OCI-LY7 (cell line): ENCODE results near the gene ZRSR2. TPM values are rescaled to one million over a fixed set of nuclear protein-coding genes. Genes with fewer than 3 reads are reported as not detected.

Source experiments
- BruUV-seq: library from RNA; stranded (reverse); fragments of 400-500 nt; replicated peaks from 2 replicates; lab custom pipeline; 2021; lab: Mats Ljungman, UMichigan
- CTCF ChIA-PET: fragments of 300-600 bp; sonication (Branson Sonifier 250); formaldehyde crosslinking; loops from one replicate; lab custom pipeline; 2022; ENCODE audit warnings: antibody characterized with exemption; ENCODE audit not compliant: unreplicated experiment; lab: Charles Lee
- POLR2A ChIA-PET: fragments of 300-600 bp; sonication (Branson Sonifier 250); formaldehyde crosslinking; loops from one replicate; lab custom pipeline; 2022; ENCODE audit warnings: antibody characterized with exemption; lab: Charles Lee
- DNase-seq: peaks from one replicate; pipeline ENCODE4 v3.0.0-alpha.2; 2015; ENCODE audit warnings: low spot score
- H2AFZ ChIP-seq: fragments of 200-600 bp; sonication (generic), shearing (Covaris generic); 2 replicates; pipeline ENCODE4 v1.6.1; 2014; ENCODE audit warnings: mild to moderate bottlenecking, antibody characterized with exemption, low read length, moderate library complexity
- H3K27ac ChIP-seq: fragments of 200-600 bp; sonication (generic); 2 replicates; pipeline ENCODE4 v1.5.1; 2014; ENCODE audit warnings: mixed run types, low read depth, mild to moderate bottlenecking, moderate library complexity, low read length, inconsistent platforms; ENCODE audit not compliant: poor library complexity, severe bottlenecking
- H3K36me3 ChIP-seq: fragments of 200-600 bp; sonication (generic); 2 replicates; pipeline ENCODE4 v1.6.1; 2014; ENCODE audit warnings: mild to moderate bottlenecking, antibody characterized with exemption, low read length, moderate library complexity, mixed read lengths; ENCODE audit not compliant: insufficient read depth
- H3K4me1 ChIP-seq: fragments of 200-600 bp; sonication (generic); 2 replicates; pipeline ENCODE4 v1.5.1; 2014; ENCODE audit warnings: mild to moderate bottlenecking, low read length; ENCODE audit not compliant: insufficient read depth, poor library complexity, severe bottlenecking
- H3K4me2 ChIP-seq: fragments of 200-600 bp; sonication (generic); 2 replicates; pipeline ENCODE4 v1.6.1; 2014; ENCODE audit warnings: mild to moderate bottlenecking, low read length
- H3K4me3 ChIP-seq: fragments of 200-600 bp; sonication (generic); 2 replicates; pipeline ENCODE4 v1.5.1; 2014; ENCODE audit warnings: mild to moderate bottlenecking, low read depth, low read length; ENCODE audit not compliant: poor library complexity, severe bottlenecking
- H3K79me2 ChIP-seq: fragments of 200-600 bp; sonication (generic); 2 replicates; pipeline ENCODE4 v1.6.1; 2016; ENCODE audit warnings: low read depth, mild to moderate bottlenecking, low read length, moderate library complexity, mixed read lengths; ENCODE audit not compliant: insufficient read depth
- H3K9me2 ChIP-seq: fragments of 200-600 bp; sonication (generic); 2 replicates; pipeline ENCODE4 v1.6.1; 2016; ENCODE audit warnings: mild to moderate bottlenecking, low read length, mixed read lengths; ENCODE audit not compliant: insufficient read depth
- H3K9me3 ChIP-seq: fragments of 200-600 bp; sonication (generic); 2 replicates; pipeline ENCODE4 v1.6.1; 2014; ENCODE audit warnings: mild to moderate bottlenecking, mixed run types, low read length, mixed read lengths
- H4K20me1 ChIP-seq: fragments of 200-600 bp; sonication (generic); 2 replicates; pipeline ENCODE4 v1.6.1; 2014; ENCODE audit warnings: mild to moderate bottlenecking, antibody characterized with exemption, low read length, moderate library complexity, mixed read lengths; ENCODE audit not compliant: insufficient read depth
- CTCF ChIP-seq: fragments of 200-600 bp; sonication (generic); conservative IDR thresholded peaks from 2 replicates; pipeline ENCODE4 v1.5.1; 2014; ENCODE audit warnings: mild to moderate bottlenecking, antibody characterized with exemption, low read length, moderate library complexity, mixed read lengths
- EZH2phosphoT487 ChIP-seq: fragments of 200-600 bp; sonication (generic); IDR thresholded peaks from 2 replicates; pipeline ENCODE4 v1.6.1; 2018; ENCODE audit warnings: low read depth, borderline replicate concordance, mild to moderate bottlenecking, mixed run types, antibody characterized with exemption, low read length, moderate library complexity, mixed read lengths
- intact Hi-C: fragments of 100-400 bp; cut with micrococcal nuclease; formaldehyde crosslinking; loops from one replicate; pipeline ENCODE4 v1.10.0; 2022; ENCODE audit not compliant: unreplicated experiment
- total RNA-seq, 2 experiments: library from RNA; depleted of rRNA in 1 of 2; stranded (reverse); fragments of >200 nt in 1 of 2; shearing (Covaris generic) in 1 of 2; gene quantifications; 2 replicates each; pipeline ENCODE4 v1.2.3, GENCODE V29; 2014 to 2022

ZRSR2 gene
- total RNA-seq, 2 experiments from 2014 or later = 6.2 to 14.0 TPM

GRCh38 chrX:15750611-15751154 lies 39.6 kb upstream of the ZRSR2 start:
- TF ChIP-seq CTCF = no peak
- TF ChIP-seq EZH2phosphoT487 = no peak
- POLR2A ChIA-PET = interaction anchor here (0.7 to 2.8 kb wide), 2 partner anchors 12 to 38 kb away, joined by 4 to 11 read pairs; partner anchors contain the start of gene CA5B
- CTCF ChIA-PET = interaction anchor here (1.2 kb wide), 1 partner anchor 13 kb away, joined by 4 read pairs; the partner anchor contains the start of gene CA5B
- Histone ChIP-seq H3K79me2 (no peaks in the 10 kb centered on the region), H3K4me1 (peaks cover 13% of the 10 kb centered on the region), H3K9me3 (no peaks in the 10 kb centered on the region), H3K4me3 (no peak overlapping the region), H3K27ac (no peak overlapping the region), H3K9me2 (no peaks in the 10 kb centered on the region), H3K4me2 (no peak overlapping the region), H3K36me3 (no peaks in the 10 kb centered on the region), H2AFZ (peak overlapping the region; percentile 91; the same call in 1 of the 2 replicates), H4K20me1 (no peaks in the 10 kb centered on the region)
- DNase-seq = no peak
- BruUV-seq = no TSS peak
- intact Hi-C loops = no loop called here

- BruUV-seq = no TSS peak
- Histone ChIP-seq H3K27ac (no peak overlapping the region), H4K20me1 (no peaks in the 10 kb centered on the region), H3K4me1 (peaks cover 13% of the 10 kb centered on the region), H2AFZ (no peak overlapping the region), H3K79me2 (no peaks in the 10 kb centered on the region), H3K4me3 (no peak overlapping the region), H3K36me3 (no peaks in the 10 kb centered on the region), H3K4me2 (no peak overlapping the region), H3K9me2 (no peaks in the 10 kb centered on the region), H3K9me3 (no peaks in the 10 kb centered on the region)
- DNase-seq = no peak
- no peak for TF ChIP-seq CTCF
- TF ChIP-seq EZH2phosphoT487 = no peak
- CTCF ChIA-PET = no interaction called here
- POLR2A ChIA-PET = interaction anchor here (2.8 kb wide), 1 partner anchor 13 kb away, joined by 11 read pairs; the partner anchor contains the start of gene CA5B
- intact Hi-C loops = no loop called here
These were observed 39.0 kb upstream of the ZRSR2 start for GRCh38 chrX:15751155-15751819.

GRCh38 chrX:15755091-15755490 lies 35.2 kb upstream of the ZRSR2 start:
- Histone ChIP-seq H3K4me1 (peaks cover 6% of the 10 kb centered on the region), H3K36me3 (no peaks in the 10 kb centered on the region), H3K4me2 (no peak overlapping the region), H3K4me3 (no peak overlapping the region), H4K20me1 (no peaks in the 10 kb centered on the region), H3K9me3 (no peaks in the 10 kb centered on the region), H3K27ac (no peak overlapping the region), H2AFZ (no peak overlapping the region), H3K79me2 (no peaks in the 10 kb centered on the region), H3K9me2 (no peaks in the 10 kb centered on the region)
- intact Hi-C loops = no loop called here
- no TSS peak for BruUV-seq
- CTCF ChIA-PET = no interaction called here
- no peak for DNase-seq
- POLR2A ChIA-PET = interaction anchor here (0.8 kb wide), 1 partner anchor 35 kb away, joined by 3 read pairs; no protein-coding TSS in a partner anchor
- no peak for TF ChIP-seq EZH2phosphoT487
- no peak for TF ChIP-seq CTCF
